GM12892 (cell line): Measurements from ENCODE around the gene PSMB2.

ENCODE experiments used
- POLR2A ChIP-seq: IDR thresholded peaks from 2 replicates; pipeline ENCODE4 v1.6.1; 2011; ENCODE audit warnings: low read depth, low read length, control low read depth
- POLR2AphosphoS5 ChIP-seq: IDR thresholded peaks from 2 replicates; pipeline ENCODE4 v1.6.1; 2011; ENCODE audit warnings: low read depth, low read length, control low read depth
- TAF1 ChIP-seq: IDR thresholded peaks from 2 replicates; pipeline ENCODE4 v1.6.1; 2011; ENCODE audit warnings: low read depth, mild to moderate bottlenecking, control low read depth, low read length, borderline replicate concordance

- no peak for TF ChIP-seq POLR2A
- TF ChIP-seq POLR2AphosphoS5 = peak; percentile 32; the same call in 1 of the 2 replicates
- no peak for TF ChIP-seq TAF1
These were observed 42.4 kb downstream of the PSMB2 start for GRCh38 chr1:35598895-35599294.
